ENCODE measurements around the gene SLC26A1. TPM values are rescaled to one million over a fixed set of nuclear protein-coding genes. Genes with fewer than 3 reads are reported as not detected.

SLC26A1 gene
- total and polyA plus RNA-seq, 2 of the 13 experiments (the other 11 are each of a cell fraction or from before 2014, with no cell fraction given), result 5.4 to 22.9 TPM

DNA sequence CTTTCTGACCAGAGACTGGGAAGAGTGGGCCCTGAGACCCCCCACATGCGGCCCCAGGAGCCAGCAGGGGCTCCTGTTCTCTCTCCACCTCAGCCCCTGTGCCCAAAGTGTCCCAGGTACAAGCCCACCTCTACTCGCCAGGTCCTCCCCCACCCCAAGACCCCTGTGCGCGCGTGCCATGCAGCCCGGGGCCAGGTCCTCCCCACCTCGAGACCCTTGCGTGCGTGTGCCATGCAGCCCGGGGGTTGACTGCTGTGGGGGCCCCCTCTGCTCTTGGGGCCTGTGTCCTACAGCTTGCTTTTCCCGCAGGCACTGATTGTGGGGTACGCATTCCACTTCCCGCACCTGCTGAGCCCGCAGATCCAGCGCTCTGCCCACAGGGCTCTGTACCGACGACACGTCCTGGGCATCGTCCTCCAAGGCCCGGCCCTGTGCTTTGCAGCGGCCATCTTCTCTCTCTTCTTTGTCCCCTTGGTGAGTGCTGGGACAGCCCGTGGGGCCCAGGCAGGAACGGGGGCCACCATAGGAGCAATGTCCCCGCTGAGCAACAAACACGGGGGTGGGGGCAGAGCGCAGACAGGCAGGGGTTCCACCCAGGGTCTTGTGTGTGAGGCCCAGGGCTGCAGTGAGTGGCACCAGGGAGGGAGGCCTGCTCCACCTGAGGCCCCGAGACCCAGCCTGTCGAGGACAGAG lies 40.2 kb downstream of the SLC26A1 start (continued):
- TF ChIP-seq EP300 (IDR thresholded peaks at IDR 0.05; ENCODE audit: low read depth in 2 of 2, low read length in 2 of 2) (no peak), EP300 (CRISPR knock-in tag; IDR thresholded peaks at IDR 0.05; ENCODE audit: borderline replicate concordance) (no peak), SP4 (CRISPR knock-in tag; IDR thresholded peaks at IDR 0.05) (no peak)
- TF ChIP-seq, protein P1, sequence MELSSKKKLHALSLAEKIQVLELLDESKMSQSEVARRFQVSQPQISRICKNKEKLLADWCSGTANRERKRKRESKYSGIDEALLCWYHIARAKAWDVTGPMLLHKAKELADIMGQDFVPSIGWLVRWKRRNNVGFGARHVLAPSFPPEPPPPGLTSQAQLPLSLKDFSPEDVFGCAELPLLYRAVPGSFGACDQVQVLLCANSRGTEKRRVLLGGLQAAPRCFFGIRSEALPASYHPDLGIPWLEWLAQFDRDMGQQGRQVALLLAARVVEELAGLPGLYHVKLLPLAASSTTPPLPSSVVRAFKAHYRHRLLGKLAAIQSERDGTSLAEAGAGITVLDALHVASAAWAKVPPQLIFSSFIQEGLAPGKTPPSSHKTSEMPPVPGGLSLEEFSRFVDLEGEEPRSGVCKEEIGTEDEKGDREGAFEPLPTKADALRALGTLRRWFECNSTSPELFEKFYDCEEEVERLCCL (CRISPR knock-in tag; IDR thresholded peaks at IDR 0.05; ENCODE audit: borderline replicate concordance), result no peak

DNA sequence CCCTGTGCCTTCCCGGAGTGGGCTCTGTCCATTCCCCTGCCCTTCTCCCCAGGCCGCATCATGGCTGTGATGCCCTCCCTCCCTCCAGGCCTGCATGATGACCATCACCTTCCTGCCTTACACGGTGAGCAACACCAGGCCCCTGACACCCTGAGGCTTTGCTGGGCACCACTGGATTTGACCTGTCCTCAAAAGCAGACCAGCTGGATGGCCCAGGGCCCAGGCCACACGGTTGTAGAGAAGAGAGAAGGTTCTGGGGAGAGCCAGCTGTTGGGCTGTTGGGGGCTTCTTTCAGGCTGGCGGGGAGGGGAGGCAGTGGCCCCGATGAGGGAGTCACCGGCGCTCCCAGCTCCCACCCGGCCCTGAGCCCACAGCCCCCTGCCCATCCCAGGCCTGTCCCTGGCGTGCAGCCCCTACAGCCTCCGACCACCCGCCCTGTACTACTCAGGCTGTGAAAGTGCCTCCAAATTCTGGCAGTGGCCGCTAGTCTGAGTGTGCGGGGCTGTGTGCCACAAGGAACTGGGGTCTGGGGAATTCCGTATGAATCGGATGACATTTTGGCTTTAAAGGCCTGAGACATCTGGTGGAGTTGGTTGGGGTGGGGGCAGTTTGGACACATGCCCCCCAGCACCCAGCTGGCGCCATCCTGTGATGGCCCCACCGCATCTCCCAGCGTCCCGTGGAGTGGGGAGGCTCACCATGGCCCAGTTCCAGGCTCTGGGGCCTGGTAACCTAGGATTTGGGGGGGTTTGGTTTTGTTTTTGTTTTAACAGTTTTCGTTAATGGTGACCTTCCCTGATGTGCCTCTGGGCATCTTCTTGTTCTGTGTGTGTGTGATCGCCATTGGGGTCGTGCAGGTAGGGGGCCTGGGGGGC lies 41.4 kb downstream of the SLC26A1 start:
- BruUV-seq (replicated peaks), result no TSS peak
- ATAC-seq, result no peak
- Histone ChIP-seq H3K27ac (ENCODE audit: extremely low read length, insufficient read depth, low read length) (no peak overlapping the region), H3K9ac (ENCODE audit: insufficient read depth, low read depth, low read length) (no peak overlapping the region), H3K9me3 (ENCODE audit: low read length) (no peaks in the 10 kb centered on the region), H2AFZ (ENCODE audit: low read length) (no peak overlapping the region), H3K36me3 (replicated peaks in 1 of 2; ENCODE audit: control insufficient read depth in 1 of 2, insufficient read depth in 2 of 2, low read length in 2 of 2) (no peaks in the 10 kb centered on the region), H3K79me2 (ENCODE audit: insufficient read depth, low read length) (no peaks in the 10 kb centered on the region), H3K27me3 (ENCODE audit: control insufficient read depth in 1 of 2, insufficient read depth in 2 of 2, low read length in 2 of 2) (no peaks in the 10 kb centered on the region), H3K4me3 (replicated peaks in 1 of 3; ENCODE audit: insufficient read depth in 1 of 3, low read depth in 2 of 3, low read length in 3 of 3) (no peak overlapping the region), H3K4me2 (ENCODE audit: low read depth, low read length) (no peak overlapping the region), H4K20me1 (ENCODE audit: insufficient read depth, low read length) (no peaks in the 10 kb centered on the region), H3K4me1 (ENCODE audit: insufficient read depth, low read length) (peaks cover 12% of the 10 kb centered on the region; the same call in 1 of the 2 replicates)
- in situ Hi-C loops (cut with HindIII; ENCODE audit: extremely low pct_ligation_motif_present, low pct_unique_long_range_greater_than_20kb) (no loop called here), intact Hi-C loops (cut with micrococcal nuclease; ENCODE audit: unreplicated experiment) (no loop called here)
- DNase-seq (ENCODE audit: low spot score), result no peak
- FAIRE-seq, result no peak
- CTCF ChIA-PET (ENCODE audit: low intra/inter-chr PET ratio, low total read pairs), result no interaction called here
- 100% methylated on average over 8 of the region's 23 CpGs for WGBS (ENCODE audit: low lambda C conversion rate)
- POLR2A ChIA-PET, result no interaction called here
- TF ChIP-seq THYN1 (CRISPR knock-in tag; IDR thresholded peaks at IDR 0.05; ENCODE audit: borderline replicate concordance, low read depth), result no peak
- TF ChIP-seq ZNF629 (CRISPR knock-in tag; conservative IDR thresholded peaks at IDR 0.05), result no peak
- no peak for TF ChIP-seq SMYD3 (CRISPR knock-in tag; IDR thresholded peaks at IDR 0.05)
- no peak for TF ChIP-seq ZFAT (CRISPR knock-in tag; conservative IDR thresholded peaks at IDR 0.05)
- TF ChIP-seq JARID2 (CRISPR knock-in tag; IDR thresholded peaks at IDR 0.05; ENCODE audit: insufficient replicate concordance), result no peak
- TF ChIP-seq, protein P2, sequence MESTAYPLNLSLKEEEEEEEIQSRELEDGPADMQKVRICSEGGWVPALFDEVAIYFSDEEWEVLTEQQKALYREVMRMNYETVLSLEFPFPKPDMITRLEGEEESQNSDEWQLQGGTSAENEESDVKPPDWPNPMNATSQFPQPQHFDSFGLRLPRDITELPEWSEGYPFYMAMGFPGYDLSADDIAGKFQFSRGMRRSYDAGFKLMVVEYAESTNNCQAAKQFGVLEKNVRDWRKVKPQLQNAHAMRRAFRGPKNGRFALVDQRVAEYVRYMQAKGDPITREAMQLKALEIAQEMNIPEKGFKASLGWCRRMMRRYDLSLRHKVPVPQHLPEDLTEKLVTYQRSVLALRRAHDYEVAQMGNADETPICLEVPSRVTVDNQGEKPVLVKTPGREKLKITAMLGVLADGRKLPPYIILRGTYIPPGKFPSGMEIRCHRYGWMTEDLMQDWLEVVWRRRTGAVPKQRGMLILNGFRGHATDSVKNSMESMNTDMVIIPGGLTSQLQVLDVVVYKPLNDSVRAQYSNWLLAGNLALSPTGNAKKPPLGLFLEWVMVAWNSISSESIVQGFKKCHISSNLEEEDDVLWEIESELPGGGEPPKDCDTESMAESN (CRISPR knock-in tag; conservative IDR thresholded peaks at IDR 0.05), result no peak
- no peak for TF ChIP-seq TBL1XR1 (IDR thresholded peaks at IDR 0.05; ENCODE audit: borderline replicate concordance, low read length, partially characterized antibody)
- TF ChIP-seq ZC3H4 (CRISPR knock-in tag; IDR thresholded peaks at IDR 0.05; ENCODE audit: borderline replicate concordance), result no peak
- no peak for TF ChIP-seq NFKB2 (CRISPR knock-in tag; IDR thresholded peaks at IDR 0.05; ENCODE audit: borderline replicate concordance)
- no peak for TF ChIP-seq SRSF9 (IDR thresholded peaks at IDR 0.05; ENCODE audit: borderline replicate concordance, insufficient read depth, low read depth, low read length, poor library complexity, severe bottlenecking)
- no peak for TF ChIP-seq ZNF549 (CRISPR knock-in tag; IDR thresholded peaks at IDR 0.05)
- no peak for TF ChIP-seq ZBTB21 (CRISPR knock-in tag; IDR thresholded peaks at IDR 0.05)
- no peak for TF ChIP-seq RBFOX2 (IDR thresholded peaks at IDR 0.05; ENCODE audit: low read depth, low read length)

Measured in HepG2 (cell line).